Activated CD8-positive, alpha-beta memory T cell treated with anti-CD3 and anti-CD28 coated beads for 4 hours (primary cell): ENCODE measurements around the gene TNIK.
"Not testable (repeated sequence)": the region's sequence is repeated elsewhere in the genome, so short reads cannot be mapped to it uniquely, and the experiment has no call there.

Experiments used
- DNase-seq, 2 donors: peaks; one replicate each; pipeline ENCODE4 v3.0.0-alpha.2; 2020; ENCODE audit warnings: low read depth in 2 of 2

Gene TNIK

GRCh38 chr3:171469376-171469775, 9.2 kb upstream of the TNIK start:
- DNase-seq, result no peak

GRCh38 chr3:171468296-171468906, 8.2 kb upstream of the TNIK start:
- DNase-seq, result no peak

GRCh38 chr3:171465763-171466162, 5.6 kb upstream of the TNIK start:
- no peak for DNase-seq

- no peak for DNase-seq
Observed at GRCh38 chr3:171464462-171464861, 4.3 kb upstream of the TNIK start.

- no peak for DNase-seq
Observed at GRCh38 chr3:171462224-171462623, 2.0 kb upstream of the TNIK start.

GRCh38 chr3:171461525-171461917, 1.3 kb upstream of the TNIK start:
- DNase-seq, result no peak

- no peak for DNase-seq
Observed at GRCh38 chr3:171460725-171461524, 720 bp upstream of the TNIK start.

- DNase-seq, result peak in 1 of 2 donors; percentile 31
Observed at GRCh38 chr3:171459137-171459941, 866 bp downstream of the TNIK start.

GRCh38 chr3:171458864-171459136, 1.4 kb downstream of the TNIK start:
- DNase-seq, result no peak

GRCh38 chr3:171458071-171458863, 1.9 kb downstream of the TNIK start:
- DNase-seq, result no peak

GRCh38 chr3:171457607-171458061, 2.6 kb downstream of the TNIK start:
- DNase-seq, result no peak

- no peak for DNase-seq
Observed at GRCh38 chr3:171456765-171457606, 3.2 kb downstream of the TNIK start.

GRCh38 chr3:171455603-171456550, 4.3 kb downstream of the TNIK start:
- no peak for DNase-seq

- DNase-seq, result no peak
Observed at GRCh38 chr3:171454041-171454440, 6.2 kb downstream of the TNIK start.

GRCh38 chr3:171453180-171453886, 6.9 kb downstream of the TNIK start:
- no peak for DNase-seq

- DNase-seq, result no peak
Observed at GRCh38 chr3:171452328-171452727, 7.9 kb downstream of the TNIK start.

- no peak for DNase-seq
Observed at GRCh38 chr3:171451915-171452314, 8.3 kb downstream of the TNIK start.

GRCh38 chr3:171447579-171447891, 12.7 kb downstream of the TNIK start:
- not testable (repeated sequence) for DNase-seq

- no peak for DNase-seq
Observed at GRCh38 chr3:171446801-171447578, 13.2 kb downstream of the TNIK start.
